HL-60/S4 (cell line): Measurements from ENCODE around the gene OMG.
"Not testable (repeated sequence)": the region's sequence is repeated elsewhere in the genome, so short reads cannot be mapped to it uniquely, and the experiment has no call there.

Experiments used
- in situ Hi-C: fragments of 300-500 bp; cut with MboI; formaldehyde crosslinking; loops from 2 replicates; pipeline ENCODE4 v1.14.3; 2022; ENCODE audit warnings: low sequenced_read_pairs

Gene OMG

DNA sequence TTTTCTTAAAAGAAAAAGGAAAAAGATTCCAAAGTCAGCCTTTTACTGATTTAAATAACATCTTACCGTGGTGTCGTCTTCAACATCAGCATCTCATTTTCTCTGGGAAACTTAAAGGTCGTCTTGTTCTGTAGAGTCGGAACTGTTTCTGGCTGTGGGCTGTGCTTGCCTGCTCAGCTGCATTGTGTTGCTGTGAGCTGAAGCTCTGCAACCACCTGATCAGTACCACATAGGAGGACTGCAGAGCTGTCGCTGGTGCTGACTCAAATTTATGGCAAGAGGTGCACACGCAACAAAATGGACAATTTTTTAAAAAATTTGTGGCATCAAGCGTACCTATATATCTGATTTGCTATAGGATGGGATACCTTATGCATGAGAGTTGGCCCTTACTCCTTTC lies at the start of gene OMG:
OMG (minus strand) TSS at position 150 of the 400 bp plus-strand sequence. CDS start 908 bp downstream, outside the sequence.
- in situ Hi-C loops: no loop called here

GRCh38 chr17:31345191-31345747 lies 48.2 kb upstream of the OMG start:
- in situ Hi-C loops: not testable (repeated sequence)

DNA sequence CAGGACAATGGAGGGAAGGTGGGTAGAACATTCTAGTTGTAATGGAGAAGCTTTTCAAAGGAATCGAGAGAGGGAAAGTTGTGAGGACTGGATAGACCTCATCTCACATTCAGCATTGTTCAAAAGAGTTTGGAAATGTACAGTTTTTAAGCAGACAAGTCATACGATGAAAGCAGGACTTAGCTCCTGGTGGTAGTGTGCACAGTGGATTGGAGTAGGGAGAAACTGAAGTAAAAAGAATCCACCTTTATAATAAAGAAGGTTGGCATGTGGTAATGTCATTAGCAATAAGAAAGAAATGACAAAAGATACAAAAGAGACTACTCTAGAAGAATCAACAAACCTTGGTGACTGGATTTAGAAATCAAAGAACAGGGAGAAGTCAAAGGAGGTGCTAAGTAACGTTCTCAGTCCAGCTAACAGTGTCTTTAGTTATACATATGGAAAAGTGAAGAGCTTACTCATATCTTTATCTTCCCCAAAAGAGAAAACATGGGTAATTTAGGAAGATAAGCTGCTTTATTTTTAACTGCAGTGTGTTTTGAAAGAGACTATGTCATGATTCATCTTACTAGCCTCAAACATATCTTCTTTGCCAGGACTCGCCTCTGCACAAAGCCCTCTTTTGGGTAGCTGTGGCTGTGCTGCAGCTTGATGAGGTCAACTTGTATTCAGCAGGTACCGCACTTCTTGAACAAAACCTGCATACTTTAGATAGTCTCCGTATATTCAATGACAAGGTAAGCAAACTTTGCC lies 43.0 kb upstream of the OMG start:
- in situ Hi-C loops: no loop called here

DNA sequence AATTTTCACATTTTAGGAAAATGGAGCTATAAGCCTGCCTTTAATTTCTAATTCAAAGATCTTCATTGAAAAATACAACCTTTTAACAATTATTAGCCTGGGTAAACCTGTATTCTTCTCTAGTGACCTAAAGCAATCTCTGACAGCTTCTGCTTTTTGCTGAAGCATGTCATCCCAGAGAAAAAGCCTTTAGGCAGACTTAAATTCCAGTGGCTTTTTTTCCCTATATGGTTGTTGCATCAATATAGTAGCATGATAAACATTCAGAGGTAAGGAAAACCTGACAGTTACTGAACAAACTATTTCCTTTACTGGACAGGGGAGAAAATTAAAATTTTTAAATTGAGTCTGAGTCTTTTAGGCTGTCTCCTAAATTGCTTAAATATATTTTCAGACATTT lies 32.2 kb upstream of the OMG start:
- in situ Hi-C loops: no loop called here

DNA sequence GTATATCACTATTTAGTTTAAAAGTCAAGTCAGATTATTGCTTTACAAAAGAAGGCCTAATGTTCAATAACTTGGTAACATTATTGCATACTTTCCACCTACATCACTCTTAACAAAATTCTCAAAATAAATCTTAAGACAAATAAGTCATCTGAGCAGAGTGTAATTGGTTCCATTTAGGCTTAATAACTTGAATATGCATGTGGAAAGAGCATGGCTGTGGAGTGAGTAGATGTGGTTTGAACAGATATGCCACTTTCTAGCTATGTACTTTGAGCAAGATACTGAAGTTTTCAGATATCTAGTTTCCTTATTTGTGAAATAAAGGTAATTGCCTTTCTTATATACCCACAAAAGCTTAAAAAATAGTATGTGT lies 31.1 kb upstream of the OMG start:
- in situ Hi-C loops: no loop called here

GRCh38 chr17:31327534-31328159 lies 30.6 kb upstream of the OMG start:
- in situ Hi-C loops: no loop called here

DNA sequence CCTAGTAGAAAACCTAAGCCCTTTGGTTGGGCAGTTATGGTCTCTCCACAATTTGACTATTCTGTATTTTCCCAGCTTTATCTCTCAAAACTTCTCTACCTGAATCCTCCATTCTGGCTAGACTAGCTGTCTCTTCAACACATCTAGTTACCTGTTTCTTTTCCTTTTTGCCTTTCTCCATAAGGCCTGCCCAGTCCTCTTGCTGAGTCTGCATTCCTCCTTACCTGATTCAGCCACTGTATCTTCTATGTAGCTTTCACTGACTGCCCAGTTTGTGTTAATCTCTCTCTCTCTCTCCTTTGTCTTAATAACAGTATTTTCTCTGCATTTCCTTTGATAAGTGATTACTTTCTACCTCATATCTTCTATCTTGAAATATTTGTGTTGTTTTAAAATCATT lies 26.5 kb upstream of the OMG start:
- in situ Hi-C loops: no loop called here

DNA sequence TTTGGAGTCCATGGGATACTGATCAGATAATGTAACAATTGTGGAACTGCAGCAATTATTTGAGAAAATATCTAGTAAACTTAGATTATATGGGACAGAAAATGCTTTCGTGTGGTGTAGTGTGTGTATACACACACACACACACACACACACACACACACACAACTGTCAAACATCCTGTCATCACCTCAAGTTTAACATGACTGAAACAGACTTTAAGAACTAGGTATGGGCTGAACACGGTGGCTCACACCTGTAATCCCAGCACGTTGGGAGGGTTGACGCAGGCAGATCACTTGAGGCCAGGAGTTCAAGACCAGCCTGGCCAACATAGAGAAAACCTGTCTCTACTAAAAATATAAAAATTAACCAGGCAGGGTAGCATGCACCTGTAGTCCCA lies 24.9 kb upstream of the OMG start:
- in situ Hi-C loops: no loop called here

GRCh38 chr17:31321481-31321880 lies 24.4 kb upstream of the OMG start, which contains the start of gene EVI2A:
EVI2A (minus strand) TSS chr17:31321622; CDS start chr17:31319013, 2,609 bp downstream.
- in situ Hi-C loops: no loop called here

GRCh38 chr17:31320791-31321190 lies 23.8 kb upstream of the OMG start:
- in situ Hi-C loops: no loop called here

- in situ Hi-C loops: no loop called here
Observed at GRCh38 chr17:31320241-31320640, 23.2 kb upstream of the OMG start.

- in situ Hi-C loops: no loop called here
Observed at GRCh38 chr17:31318851-31319661, 22.0 kb upstream of the OMG start.

GRCh38 chr17:31318298-31318801 lies 21.3 kb upstream of the OMG start:
- in situ Hi-C loops: no loop called here

- in situ Hi-C loops: no loop called here
Observed at GRCh38 chr17:31314782-31315100, 17.7 kb upstream of the OMG start.

- in situ Hi-C loops: no loop called here
Observed at GRCh38 chr17:31313982-31314781, 17.1 kb upstream of the OMG start, which contains the start of gene EVI2B. EVI2B (minus strand) TSS chr17:31314054; CDS start chr17:31305609, 8,445 bp downstream.

GRCh38 chr17:31312223-31312622 lies 15.2 kb upstream of the OMG start:
- in situ Hi-C loops: not testable (repeated sequence)

DNA sequence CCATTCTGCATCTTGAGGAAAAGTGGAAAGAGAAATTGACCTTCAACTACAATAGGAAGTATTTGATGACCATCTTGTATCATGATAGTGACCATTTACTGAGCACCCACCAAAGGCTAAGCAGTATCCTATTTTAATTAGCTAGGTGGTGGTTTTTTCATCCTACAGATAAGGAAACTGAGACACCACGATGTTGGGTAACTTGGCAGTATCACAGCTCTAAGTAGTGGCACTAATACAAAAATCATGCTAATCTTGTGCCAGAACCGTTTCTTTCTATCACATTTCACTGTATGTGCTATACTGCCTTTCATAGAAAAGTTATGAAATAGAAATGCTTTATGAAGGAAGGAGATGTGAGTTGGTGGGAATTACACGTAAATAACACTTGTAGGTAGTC lies 14.5 kb upstream of the OMG start:
- in situ Hi-C loops: no loop called here

DNA sequence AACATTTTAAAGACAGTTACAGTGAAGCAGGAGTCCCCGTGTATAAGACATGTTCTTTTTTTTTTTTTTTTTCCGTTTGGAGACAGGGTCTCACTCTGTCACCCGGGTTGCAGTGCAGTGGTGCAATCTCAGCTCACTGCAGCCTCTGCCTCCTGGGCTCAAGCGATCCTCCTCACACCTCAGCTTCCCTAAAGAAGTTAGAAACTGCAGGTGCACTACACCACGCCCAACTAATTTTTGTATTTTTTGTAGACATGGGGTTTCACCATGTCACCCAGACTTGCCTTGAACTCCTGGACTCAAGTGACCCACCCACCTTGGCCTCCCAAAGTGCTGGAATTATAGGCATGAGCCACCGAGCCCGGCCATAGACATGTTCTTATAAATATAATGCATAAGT lies 13.8 kb upstream of the OMG start:
- in situ Hi-C loops: no loop called here

DNA sequence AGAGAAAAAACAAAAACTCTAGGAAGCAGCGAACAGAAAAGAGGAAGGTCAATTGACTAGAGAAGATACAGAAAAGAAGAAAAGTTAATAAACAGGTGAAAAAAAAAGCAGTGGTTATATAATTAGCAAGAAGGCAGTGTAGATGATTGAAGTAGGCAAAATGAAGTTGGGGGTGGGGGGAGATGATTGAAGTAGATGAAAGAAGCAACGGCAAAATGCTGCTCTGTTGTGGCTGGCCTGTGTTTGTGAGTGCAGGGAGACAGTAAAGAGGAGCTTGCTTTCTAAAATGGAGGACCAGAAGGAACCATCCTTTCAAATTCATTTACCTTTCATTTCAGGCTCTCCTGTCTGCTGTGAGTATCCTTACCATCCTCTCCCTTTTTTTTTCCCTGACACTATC lies 13.2 kb upstream of the OMG start:
- in situ Hi-C loops: no loop called here

DNA sequence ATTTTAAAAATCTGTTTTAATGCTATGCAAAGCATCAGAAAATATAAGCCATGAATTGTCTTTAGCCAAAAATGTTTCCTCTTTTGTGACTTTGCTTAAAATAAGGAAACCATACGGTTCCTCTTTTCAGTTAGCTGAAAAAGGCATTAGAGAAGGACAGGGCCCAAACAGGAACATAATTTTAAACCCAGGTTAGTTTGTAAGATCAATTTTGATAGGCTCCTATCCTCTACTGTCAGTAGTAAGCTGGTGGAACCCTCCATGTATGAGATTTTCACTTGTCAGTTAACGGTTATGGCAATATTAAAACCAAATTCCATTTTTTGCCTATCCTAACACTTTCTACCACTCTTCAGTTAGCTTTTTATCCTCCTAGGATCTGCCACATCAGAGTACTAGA lies 12.5 kb upstream of the OMG start:
- in situ Hi-C loops: no loop called here
